ENCODE data around the gene PLCD3.

Gene PLCD3

GRCh38 chr17:45132320-45132571 lies at the start of gene PLCD3:
TSS of gene PLCD3 (minus strand) at chr17:45132515. CDS start at chr17:45132410, 105 bp downstream.
- in situ Hi-C loops (cut with MboI; ENCODE audit: low sequenced_read_pairs): no loop called here

GRCh38 chr17:45177563-45177962 lies 45.2 kb upstream of the PLCD3 start:
- in situ Hi-C loops (cut with MboI; ENCODE audit: low sequenced_read_pairs): no loop called here

GRCh38 chr17:45175759-45176115 lies 43.4 kb upstream of the PLCD3 start:
- in situ Hi-C loops (cut with MboI; ENCODE audit: low sequenced_read_pairs): no loop called here

- in situ Hi-C loops (cut with MboI; ENCODE audit: low sequenced_read_pairs): no loop called here
These were observed 40.4 kb upstream of the PLCD3 start for GRCh38 chr17:45172541-45173286.

GRCh38 chr17:45172232-45172540 lies 39.9 kb upstream of the PLCD3 start:
- in situ Hi-C loops (cut with MboI; ENCODE audit: low sequenced_read_pairs): no loop called here

- in situ Hi-C loops (cut with MboI; ENCODE audit: low sequenced_read_pairs): no loop called here
These were observed 39.3 kb upstream of the PLCD3 start for GRCh38 chr17:45171338-45172231.

- in situ Hi-C loops (cut with MboI; ENCODE audit: low sequenced_read_pairs): no loop called here
These were observed 38.6 kb upstream of the PLCD3 start for GRCh38 chr17:45170931-45171337.

GRCh38 chr17:45170280-45170930 lies 38.1 kb upstream of the PLCD3 start:
- in situ Hi-C loops (cut with MboI; ENCODE audit: low sequenced_read_pairs): no loop called here

- in situ Hi-C loops (cut with MboI; ENCODE audit: low sequenced_read_pairs): no loop called here
These were observed 36.9 kb upstream of the PLCD3 start for GRCh38 chr17:45168991-45169752.

- in situ Hi-C loops (cut with MboI; ENCODE audit: low sequenced_read_pairs): no loop called here
These were observed 32.5 kb upstream of the PLCD3 start for GRCh38 chr17:45164734-45165269.

GRCh38 chr17:45162025-45162687 lies 29.8 kb upstream of the PLCD3 start:
- in situ Hi-C loops (cut with MboI; ENCODE audit: low sequenced_read_pairs): no loop called here

GRCh38 chr17:45161288-45162024 lies 29.1 kb upstream of the PLCD3 start, which contains the start of gene HEXIM2:
TSS of gene HEXIM2 (plus strand) at chr17:45161875. CDS start at chr17:45162794, 919 bp downstream.
- in situ Hi-C loops (cut with MboI; ENCODE audit: low sequenced_read_pairs): no loop called here

GRCh38 chr17:45160447-45161287 lies 28.4 kb upstream of the PLCD3 start:
- in situ Hi-C loops (cut with MboI; ENCODE audit: low sequenced_read_pairs): no loop called here

GRCh38 chr17:45156242-45156641 lies 23.9 kb upstream of the PLCD3 start:
- in situ Hi-C loops (cut with MboI; ENCODE audit: low sequenced_read_pairs): no loop called here

- in situ Hi-C loops (cut with MboI; ENCODE audit: low sequenced_read_pairs): no loop called here
These were observed 23.2 kb upstream of the PLCD3 start for GRCh38 chr17:45155483-45155882.

- in situ Hi-C loops (cut with MboI; ENCODE audit: low sequenced_read_pairs): no loop called here
These were observed 22.7 kb upstream of the PLCD3 start for GRCh38 chr17:45155029-45155428.

- in situ Hi-C loops (cut with MboI; ENCODE audit: low sequenced_read_pairs): no loop called here
These were observed 18.8 kb upstream of the PLCD3 start for GRCh38 chr17:45150911-45151809.
